GM21526 (cell line): Measurements from ENCODE around the gene NT5DC3.
A peak's percentile ranks its signal among the peaks of the same experiment; 100 is the strongest.

Source experiments
- ATAC-seq: cut with Tn5 transposase; IDR thresholded peaks from one replicate; pipeline ENCODE4 v1.9.1; 2021; ENCODE audit warnings: moderate library complexity; ENCODE audit not compliant: unreplicated experiment, low FRiP score

Gene NT5DC3

DNA sequence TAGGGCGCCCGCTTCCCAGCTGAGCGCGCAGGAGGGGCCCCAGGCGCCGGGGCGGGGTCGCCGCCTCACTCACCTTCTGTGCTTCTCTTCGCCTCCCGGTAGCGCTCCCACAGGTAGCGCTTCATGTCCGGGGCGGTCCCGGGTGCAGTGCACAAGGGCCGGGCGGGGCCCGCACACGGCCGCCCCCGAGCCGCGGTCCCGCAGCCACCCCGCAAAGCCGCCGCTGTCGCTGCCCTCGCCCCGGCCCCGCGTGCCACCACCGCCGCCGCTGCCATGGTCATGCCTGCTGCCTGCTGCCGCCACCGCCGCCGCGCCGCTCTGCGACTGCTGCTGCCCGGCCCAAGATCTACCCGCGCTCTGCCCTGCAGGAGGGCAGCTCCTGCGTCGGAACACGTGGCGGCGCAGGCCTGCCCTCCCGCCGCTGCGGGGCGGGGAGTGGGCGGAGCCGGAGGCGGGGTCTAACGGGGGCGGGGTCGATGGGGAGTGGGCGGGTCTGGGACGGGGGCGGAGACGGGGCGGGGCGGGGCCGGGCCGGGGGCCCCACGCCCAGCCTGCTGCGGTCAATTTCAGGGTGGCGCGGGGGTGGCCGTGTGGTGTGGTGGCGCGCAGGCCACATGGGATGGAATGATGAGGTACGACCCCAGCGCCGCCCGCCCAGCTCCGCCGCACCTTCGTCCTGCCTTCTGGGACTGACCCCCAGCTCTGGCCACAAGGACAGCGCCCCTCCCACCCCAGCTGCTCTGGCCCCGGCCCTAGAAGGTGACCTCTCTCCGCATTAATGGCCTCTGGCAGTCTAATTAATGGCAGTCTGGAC, at the start of gene NT5DC3:
TSS of gene NT5DC3 (minus strand) at position 359 of the 814 bp plus-strand sequence. CDS start at position 281, 78 bp downstream.
- ATAC-seq = peak; percentile 73

DNA sequence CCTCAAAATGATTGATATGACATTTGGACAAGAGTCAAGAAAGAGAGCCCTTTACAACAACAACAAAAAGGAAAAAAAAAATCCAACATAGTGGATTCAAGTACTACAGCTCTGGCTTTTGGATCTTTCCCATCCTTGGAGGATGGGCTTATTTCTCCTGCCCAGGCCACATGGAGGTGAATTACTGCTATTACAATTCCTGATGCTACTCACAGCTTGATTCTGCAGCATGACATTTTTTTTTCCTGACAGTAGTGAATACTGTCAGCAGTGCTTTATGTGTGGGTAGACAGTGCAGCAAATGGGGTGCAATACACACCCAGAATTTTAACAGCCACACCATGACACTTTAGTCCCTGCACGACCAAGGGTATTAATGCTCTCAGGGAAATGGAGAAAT, 46.7 kb upstream of the NT5DC3 start:
- no peak for ATAC-seq

DNA sequence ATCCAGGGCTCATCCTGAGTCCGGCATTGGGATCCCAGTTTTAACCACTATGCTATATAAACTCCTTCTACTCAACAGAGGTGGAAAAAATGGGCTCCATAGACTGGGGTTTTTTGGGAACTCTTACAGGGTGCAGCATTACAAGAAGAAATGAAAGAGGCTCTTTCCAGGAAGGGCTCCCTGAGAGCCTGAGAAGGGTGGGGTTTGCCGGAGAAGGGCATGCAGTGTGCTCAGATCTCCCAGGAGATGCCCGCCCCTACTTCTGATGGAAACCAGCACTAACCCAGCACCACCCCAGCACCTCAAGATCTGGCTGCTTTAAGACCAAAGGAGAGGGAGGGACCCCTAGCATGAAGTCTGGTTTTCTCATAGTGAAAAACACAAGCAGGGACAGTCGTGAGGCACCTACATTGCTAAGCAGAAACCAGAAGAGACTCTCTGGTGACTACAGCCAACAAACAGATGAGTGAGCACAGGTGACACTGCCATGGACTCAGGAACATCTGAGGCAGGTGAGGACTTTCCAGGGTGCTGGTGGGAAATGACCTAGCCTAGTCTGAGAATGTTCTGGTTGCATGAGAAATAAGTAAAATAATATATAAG, 45.3 kb upstream of the NT5DC3 start:
- no peak for ATAC-seq

DNA sequence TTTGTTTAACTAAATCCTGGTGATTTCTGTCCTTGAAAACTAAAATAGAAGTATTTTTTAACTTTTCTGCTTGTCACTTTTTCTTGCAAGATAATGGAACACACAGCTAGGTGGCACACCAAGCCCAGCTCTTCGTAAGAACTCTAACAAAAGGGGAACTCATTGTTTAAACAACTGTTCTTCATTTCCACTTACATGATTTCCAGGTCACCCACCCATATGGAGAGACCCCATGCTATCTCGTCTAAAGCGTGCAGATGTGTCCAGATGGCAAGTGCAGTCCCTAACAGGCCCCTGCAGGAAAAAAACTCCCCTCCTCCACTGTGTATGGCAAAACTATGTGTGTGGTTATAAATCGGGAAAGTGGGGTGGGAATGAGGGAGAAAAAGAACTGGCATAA, 43.3 kb upstream of the NT5DC3 start:
- no peak for ATAC-seq

DNA sequence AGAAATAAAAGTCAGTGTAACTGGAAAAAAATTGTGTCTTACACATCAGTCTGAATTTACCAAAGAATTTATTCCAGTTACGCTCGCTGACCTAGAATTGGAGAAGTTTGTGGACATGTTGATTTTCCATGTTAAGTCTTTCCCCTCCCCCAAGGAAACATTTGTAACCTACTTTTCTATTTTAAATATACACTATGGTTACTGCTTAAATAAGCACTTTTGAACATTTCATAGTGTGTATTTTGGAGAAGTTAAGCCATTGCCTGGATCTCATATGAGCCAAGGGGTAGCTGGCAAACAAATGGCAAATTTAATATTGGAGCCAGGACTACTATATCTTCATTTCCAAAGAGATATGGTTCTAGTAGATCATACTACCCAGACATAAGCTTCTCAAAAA, 42.9 kb upstream of the NT5DC3 start:
- no peak for ATAC-seq

DNA sequence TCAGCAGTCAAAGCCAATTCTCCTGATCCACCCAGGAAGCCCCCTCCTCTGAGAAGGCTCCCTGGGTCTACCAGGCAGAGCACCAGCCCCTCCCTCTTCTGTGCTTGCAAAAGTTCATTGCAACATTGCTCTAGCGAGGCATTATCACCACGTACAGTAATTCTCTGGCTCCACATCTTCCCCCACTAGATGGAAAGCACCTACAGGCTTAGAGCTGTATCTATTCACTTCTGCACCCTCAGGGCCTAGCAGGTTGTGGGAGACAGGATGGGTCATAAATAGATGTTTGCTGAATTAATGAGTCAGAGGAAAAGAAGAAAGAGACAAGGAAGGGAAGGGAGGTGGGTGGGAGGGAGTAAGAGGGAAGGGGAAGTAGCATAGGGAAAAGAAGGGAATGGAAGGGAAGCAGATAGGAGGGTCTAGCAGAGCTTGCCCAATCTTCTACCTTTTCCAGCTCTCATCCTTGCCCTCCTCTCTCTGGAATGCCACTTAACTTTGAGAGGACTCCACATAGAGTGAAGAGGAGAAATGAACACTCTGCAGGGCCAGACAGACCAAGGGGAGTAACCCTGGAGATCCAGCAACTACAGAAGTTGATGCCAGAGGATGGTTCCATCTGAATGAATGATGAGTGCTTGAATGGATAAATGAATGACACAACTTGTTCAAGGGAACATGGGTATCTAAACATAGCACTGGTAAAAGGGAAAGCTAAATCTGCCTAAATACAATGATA, 42.0 kb upstream of the NT5DC3 start:
- no peak for ATAC-seq

DNA sequence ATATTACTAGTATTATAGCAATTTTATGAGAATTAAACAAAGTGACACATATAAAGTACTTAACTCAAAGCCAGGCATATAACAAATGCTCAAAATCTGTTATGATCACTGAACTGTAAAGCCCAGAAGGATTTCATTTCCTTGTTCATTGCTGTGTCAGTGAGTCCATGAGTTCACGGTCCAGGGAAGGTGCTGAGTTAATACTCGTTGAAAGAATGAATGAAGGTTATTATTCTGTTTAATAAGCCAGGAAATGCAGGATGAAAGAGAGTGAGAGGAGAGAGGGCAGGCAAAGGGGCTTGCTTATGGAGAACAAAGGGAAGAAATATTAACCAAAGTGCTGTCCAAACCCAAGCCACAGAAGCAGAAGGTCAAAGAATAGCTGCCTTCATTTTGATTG, 40.2 kb upstream of the NT5DC3 start:
- no peak for ATAC-seq

DNA sequence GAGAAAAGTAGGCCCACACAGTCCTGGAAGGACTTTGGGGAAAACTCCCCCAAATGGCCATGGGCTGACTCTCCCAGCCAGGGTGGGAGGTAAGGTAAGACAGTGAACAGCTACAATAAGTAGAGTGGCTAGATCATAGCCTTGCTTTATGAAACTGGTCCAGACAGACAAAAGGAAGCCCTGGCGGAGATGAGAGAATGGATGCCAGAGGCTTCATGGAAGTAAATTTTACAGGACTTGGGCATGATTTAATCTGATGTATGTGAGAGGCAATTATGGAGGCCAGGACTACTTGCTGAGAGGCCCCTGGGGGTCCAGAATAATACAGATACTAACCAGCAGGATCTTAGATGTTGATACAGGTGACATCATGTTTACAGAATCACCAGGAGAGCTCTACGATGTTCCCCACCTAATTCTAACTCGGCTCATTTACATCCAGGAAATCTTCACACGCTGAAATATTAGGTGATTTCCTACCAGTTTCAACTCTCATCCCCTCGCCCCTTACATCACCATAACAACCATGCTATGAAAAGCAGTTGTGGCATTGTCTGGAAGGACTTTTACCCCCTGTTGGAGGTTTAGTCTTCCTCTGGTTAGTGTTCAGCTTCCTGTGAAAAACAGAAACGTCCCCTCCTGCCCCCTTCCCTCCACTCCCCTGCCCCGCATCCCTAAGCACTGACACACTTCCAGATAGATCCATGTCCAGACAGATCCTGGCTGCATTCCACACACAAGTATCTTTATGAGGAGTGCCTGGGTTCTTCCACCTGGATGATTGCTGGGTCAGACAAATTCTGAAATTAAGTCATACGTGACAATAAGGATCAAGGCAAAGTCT, 39.5 kb upstream of the NT5DC3 start:
- no peak for ATAC-seq

DNA sequence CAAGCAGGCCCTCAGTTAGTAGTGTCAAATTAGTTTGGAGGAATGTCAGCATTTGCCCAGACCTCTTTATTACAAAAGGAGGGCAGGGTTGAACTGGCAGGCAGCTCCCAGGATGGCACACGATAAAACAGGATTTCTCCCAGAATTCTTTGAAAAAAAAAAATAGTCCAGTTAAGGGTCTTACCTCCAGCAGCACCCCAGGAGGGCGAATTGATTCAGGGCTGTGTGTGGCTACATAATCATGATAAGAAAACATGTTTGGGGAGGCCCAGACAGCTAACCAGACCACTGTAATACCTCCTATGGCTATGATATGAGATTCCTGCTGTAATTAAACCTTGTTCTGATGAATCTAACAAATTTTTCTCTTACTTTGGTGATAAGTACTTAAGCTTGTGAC, 38.8 kb upstream of the NT5DC3 start:
- ATAC-seq = no peak

DNA sequence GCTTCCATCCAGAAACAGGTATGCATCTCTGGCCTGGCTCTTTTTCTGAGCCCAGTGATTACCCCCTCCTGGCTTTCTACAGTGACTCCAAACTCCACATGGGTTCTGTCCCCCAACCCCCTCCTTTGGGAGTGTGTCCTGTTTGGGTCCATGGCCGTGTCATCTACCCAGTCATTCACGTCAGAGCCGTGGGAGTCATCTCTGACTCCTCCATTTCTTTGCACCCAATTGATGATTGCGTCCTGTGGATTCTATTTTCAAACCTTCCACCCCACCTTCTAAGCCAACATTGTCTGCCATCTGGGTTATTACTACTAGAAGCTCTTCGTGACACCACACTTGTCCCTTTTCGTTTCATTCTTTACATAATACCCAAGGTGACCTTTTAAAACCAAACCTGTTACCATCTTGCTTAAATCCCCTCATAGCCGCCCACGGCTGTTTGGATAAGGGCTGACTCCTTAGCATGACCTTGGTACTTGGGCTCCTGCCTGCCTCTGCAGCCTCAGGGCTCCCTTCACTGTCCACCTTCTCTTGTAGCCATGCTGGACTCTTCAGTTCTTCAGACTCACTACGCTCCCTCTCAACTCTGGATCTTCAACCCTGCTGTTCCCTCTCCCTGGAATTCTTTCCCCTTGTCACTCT, 38.1 kb upstream of the NT5DC3 start:
- ATAC-seq = no peak

DNA sequence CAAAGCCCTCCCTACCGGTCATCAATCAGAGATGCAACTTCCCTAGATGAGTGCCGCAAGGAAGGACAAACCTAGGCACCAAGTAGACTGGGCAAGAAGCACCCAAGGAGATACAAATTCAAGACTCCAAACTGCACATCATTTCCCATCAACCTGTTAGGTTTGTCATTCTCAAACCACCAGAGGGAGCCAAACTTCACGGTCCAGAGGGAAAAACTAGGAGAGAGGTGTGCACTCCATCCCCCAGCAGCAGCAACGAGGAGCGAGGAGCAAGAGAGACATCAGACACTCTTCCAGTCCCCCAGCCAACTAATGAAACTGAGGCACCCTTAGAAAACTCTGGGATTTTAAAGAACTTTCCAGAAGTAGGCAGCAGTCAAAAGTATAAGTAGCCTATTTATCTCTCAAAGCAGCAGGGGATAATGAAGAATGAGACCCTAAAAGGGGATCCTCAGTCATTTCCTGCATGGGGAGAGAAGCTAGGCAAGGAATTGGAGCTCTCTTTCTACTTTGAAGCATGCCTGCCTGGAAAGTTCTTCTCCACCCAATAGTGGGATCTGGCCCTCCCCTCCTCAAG, 37.0 kb upstream of the NT5DC3 start:
- no peak for ATAC-seq

DNA sequence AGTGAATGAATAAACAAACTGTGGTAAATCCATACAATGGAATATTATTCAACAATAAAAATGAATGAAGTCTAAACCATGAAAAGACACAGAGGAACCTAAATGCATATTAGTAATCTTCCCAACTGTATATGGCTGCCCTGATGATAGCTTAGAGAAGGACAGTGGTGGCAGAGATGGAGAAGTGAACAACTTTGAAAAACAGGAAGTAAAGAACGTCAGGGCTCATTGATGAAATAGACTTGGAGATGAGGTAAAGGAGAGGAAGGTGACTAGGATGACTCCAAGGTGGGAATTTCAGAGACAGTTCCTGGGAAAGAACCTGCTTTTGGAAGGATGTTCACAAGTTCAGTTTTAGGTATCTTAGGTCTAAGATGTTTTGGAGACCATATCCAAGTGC, 36.3 kb upstream of the NT5DC3 start:
- no peak for ATAC-seq

DNA sequence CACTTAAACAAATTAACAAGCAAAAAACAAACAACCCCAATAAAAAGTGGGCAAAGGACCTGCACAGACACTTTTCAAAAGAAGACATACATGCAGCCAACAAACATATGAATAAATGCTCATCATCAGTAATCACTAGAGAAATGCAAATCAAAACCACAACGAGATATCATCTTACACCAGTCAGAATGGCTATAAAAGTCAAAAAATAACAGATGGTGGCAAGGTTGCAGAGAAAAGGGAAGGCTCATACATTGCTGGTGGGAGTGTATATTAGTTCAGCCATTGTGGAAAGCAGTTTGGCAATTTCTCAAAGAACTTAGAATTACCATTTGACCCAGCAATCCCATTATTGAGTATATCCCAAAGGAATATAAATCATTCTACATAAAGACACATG, 34.6 kb upstream of the NT5DC3 start:
- ATAC-seq = no peak

DNA sequence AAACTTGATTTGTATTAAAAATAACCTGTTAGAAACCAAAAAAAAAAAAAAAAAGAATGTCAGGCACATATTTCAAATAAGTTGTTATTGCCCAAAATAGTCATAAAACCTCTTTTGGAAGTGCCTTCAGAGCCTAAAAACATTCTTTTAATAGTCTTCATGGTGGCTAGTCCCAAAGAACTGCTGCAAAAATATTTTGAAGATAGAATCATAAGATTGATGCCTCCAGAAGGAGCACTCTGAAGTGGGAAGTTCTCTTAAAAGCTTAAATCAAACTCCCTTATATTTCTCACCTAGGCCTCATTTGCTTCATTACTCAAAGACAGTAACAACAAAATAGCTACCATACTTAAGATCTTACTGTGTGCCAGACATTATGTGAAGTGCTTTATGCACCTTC, 27.2 kb upstream of the NT5DC3 start:
- no peak for ATAC-seq

DNA sequence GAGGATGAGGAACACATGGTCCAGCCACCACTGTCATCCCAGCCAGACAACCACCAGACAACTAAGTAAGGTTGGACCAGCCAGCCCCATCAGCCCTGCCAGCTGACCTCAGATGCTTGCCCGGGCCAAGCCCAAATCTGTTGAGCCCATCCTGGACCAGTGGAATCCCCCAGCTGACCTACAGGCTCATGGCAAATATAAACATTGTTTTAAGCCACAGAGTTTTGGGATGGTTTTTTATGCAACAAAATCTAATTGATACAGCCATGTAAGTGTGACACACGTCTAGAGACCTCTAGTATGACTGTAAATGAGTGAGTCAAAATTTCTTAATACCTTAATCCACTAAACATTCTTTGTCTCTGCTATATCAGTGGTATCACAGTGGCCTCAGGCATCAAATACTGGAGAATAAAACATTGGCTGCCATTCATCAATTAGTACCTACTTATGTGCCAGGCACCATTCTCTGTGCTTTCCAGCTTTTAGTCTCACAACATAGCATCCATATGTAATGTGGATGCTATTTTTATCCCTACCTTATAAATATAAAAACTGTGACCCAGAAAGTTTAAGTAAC, 24.2 kb upstream of the NT5DC3 start:
- ATAC-seq = no peak

DNA sequence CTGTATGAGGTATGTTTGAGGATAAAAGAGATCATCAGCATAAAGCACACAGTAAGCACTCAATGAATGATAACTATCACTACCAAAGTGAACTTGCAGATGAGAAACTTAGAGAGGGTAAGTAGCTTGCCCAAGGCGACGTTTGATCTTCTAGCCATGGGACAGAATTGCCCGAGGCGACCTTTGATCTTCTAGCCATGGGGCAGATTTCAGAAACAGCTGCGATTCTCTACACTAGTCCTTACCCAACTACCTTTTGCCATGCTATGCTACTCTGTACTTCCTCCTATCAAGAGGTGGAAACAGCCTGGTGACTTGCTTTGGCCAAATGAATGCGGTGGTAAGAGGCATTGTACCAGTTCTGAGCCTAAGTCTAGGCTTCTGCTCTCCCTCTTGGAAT, 23.7 kb upstream of the NT5DC3 start:
- no peak for ATAC-seq

DNA sequence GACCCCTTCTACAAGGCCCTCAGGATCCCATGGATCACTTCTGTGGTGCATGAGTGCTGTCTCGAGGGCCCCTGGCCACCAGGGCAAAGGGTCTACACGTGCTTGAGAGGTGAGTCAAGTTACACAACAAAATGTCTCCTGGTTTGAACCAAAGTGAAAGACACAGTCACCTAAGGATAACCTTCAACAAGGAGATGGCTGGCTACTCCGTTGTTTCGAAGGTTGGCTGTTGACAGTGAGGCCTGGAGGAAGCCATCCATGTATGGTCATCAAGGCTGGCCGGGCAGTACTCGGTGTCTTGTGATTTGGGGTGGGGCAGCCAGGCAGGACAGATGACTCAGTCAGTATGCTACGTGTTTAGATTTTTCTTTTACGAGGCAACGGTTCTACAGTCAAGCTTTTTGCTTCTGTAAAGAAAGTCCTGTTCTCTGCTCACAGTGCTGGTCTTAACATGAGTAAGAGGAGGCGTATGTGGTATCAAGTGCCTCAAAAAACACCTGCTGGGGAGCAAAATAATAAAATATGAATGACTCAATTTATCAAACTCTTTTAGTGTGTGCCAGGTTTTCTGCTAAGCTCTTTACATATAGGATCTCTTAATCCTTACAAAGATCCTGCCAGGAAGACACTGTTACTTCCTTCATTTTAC, 18.0 kb upstream of the NT5DC3 start:
- no peak for ATAC-seq

DNA sequence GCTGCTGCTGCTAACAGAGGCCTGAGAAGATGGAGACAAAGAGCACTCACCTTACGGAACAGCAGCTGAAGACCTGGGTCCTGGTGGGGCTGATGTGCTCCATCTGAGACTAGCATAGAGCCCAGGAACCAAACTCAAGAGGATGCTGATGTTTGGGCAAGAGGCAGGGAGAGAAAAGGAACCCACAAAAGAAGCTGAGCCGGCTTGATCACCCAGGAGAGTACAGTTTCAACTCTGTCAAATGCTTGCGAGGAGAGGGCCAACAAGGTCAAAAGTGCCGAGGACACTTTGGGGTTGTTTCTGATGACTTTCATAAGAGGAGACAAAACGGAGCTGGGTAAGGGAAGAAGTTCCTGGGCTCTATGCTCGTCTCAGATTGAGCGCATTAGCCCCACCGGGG, 17.3 kb upstream of the NT5DC3 start:
- no peak for ATAC-seq

DNA sequence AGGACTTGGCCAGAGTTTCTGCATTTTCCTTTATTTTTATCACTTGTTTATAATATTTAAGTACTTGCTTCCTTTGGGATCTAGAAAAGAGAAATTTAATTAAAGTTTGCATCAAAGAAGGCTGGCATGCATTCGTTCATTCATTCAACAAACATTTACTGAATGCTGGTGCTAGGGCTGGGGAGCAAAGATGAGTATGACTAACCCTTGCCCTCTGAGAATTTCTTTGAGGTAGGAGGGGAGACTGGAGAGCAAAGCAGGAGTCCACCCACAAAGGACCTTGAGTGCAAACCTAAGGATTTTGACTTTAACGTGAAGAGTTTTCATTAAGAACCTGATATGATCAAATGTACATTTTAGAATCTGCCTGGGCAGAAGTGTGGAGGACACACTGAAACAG, 16.1 kb upstream of the NT5DC3 start:
- no peak for ATAC-seq
